GM21717 (cell line): ENCODE results near the gene TIRAP.
"Not testable (repeated sequence)": the region's sequence is repeated elsewhere in the genome, so short reads cannot be mapped to it uniquely, and the experiment has no call there.

Experiments
- ATAC-seq: cut with Tn5 transposase; IDR thresholded peaks from one replicate; pipeline ENCODE4 v1.9.1; 2021; ENCODE audit warnings: mild to moderate bottlenecking, moderate library complexity; ENCODE audit not compliant: unreplicated experiment

Gene TIRAP, protein sequence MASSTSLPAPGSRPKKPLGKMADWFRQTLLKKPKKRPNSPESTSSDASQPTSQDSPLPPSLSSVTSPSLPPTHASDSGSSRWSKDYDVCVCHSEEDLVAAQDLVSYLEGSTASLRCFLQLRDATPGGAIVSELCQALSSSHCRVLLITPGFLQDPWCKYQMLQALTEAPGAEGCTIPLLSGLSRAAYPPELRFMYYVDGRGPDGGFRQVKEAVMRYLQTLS

GRCh38 chr11:126282736-126283591, at the start of gene TIRAP:
Gene TIRAP, plus strand, starts transcription at chr11:126283093. Its CDS starts 7,802 bp downstream, at chr11:126290895.
- ATAC-seq: peak; percentile 65

DNA sequence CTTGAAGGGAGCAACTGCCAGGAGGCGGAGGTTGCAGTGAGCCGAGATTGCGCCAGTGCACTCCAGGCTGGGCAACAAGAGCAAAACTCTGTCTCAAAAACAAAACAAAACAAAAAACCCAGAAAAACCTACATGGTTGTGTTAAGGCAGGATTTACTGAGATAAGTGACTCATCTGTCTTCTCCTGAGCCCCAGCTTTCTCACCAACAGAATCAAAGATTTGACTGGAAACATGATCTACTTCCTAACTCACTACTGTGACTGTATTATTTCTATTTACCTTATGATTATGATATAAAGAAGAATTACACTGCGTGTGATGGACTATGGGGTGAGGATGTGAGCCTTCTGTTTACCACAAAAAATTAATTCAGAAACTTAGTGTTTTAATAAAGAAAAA, 49.5 kb upstream of the TIRAP start:
- no peak for ATAC-seq

DNA sequence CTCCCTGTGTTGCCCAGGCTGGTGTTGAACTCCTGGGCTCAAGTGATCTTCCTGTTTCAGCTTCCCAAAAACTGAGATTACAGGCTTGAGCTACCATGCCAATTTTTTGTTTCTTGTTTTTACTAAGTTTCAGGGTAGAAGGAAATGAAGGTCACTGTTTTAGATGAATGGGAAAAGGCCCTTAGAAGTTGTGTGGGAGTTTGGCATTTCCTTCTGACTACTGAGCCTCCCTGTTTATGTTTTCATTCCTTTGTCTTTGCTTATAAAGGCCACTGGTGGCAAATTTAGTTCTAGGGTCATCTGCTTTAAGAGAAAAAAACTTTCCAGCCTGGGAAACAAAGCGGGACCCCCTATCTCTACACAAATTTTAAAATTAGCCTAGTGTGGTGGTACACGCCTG, 36.3 kb upstream of the TIRAP start:
- ATAC-seq: no peak

GRCh38 chr11:126253265-126253664, 29.6 kb upstream of the TIRAP start:
- ATAC-seq: no peak

DNA sequence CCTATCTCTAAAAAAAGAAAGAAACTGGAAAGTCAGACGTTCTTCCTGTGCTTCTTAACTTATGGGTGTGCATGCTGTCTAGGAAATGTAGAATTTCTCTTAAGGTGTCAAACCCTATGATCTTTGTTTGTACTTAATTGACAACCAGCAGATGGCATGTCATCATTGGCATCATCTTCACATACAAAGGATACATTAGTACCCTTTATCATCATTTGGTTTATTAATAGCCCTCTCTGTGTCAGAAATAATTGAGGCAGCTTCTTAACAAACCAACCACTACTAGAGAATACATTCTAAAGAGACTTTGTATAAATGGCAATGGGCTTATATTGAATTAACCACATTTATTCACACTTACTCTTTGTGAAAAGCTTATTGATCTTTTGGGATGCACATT, 28.1 kb upstream of the TIRAP start:
- ATAC-seq: no peak

DNA sequence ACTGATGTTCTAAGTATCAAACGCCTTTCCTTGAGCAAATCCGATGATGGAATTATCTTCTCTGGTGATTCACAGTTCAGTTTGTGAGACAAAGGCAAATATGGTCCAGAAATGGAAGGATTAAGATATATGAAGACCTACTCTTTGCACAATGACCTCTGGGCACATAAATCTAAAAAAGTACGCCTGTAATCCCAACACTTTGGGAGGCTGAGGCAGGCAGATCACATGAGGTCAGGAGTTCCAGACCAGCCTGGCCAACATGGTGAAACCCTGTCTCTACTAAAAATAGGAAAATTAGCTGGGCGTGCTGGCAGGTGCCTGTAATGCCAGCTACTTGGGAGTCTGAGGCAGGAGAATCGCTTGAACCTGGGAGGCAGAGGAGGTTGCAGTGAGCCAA, 27.4 kb upstream of the TIRAP start:
- not testable (repeated sequence) for ATAC-seq

DNA sequence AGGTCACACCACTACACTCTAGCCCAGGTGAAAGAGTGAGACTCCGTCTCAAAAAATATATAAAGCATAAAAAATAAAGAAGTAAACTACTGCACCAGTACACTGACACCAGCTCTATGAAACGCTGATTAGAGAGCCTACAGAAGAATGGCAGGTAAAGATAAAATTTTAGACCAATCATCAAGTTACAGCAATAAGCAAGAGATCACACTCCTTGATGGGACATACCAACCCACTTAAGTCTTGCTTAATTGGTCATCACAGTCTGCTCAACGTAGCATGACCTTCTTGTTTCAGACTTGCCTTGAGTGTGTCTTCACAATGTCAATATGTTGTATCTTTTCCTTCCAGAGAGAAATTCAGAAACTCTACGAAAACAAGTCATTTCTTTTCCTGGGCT, 26.7 kb upstream of the TIRAP start:
- no peak for ATAC-seq

- ATAC-seq: no peak
Measured at GRCh38 chr11:126257144-126257543, 25.7 kb upstream of the TIRAP start.

DNA sequence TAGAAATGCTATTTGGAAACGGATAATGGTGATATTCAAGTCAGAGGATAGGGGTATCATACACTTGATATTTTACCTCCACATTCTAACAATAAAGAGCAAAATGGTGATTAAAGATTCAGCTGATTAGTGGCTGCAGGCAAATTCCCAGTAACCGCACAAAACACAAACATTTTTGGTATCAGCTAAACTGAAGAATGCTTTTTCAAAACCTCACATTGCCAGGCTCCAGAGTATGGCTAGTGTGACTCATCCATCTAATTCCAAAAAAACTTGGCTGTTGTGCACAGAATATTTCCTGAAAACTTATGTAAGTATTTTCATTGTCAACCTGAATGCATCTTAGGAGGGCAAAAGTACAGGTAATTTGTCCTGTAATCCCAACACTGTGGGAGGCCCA, 25.1 kb upstream of the TIRAP start:
- ATAC-seq: no peak

GRCh38 chr11:126262216-126262615, 20.7 kb upstream of the TIRAP start:
- ATAC-seq: no peak

DNA sequence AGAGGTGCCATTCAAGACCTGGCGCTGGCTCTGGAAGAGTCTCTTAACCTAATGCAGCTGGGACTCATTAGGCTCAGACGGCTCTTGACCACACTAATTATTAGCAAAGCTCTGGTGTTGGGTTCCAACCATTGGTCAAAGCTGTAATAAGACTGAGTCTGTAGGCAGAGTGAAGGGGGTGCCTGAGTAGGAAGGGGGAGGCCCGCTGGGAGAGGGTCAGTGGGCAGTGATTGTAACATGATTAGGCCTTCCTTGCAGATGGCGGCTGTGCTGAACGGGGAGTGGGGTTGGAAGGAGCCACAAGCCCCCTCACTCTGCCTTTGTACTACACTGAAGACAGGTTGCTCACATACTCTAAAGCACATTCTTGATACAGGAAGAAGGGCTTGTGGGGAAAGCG, 19.4 kb upstream of the TIRAP start:
- no peak for ATAC-seq

GRCh38 chr11:126265811-126266210, 17.1 kb upstream of the TIRAP start:
- ATAC-seq: no peak

- ATAC-seq: no peak
Measured at GRCh38 chr11:126267650-126268049, 15.2 kb upstream of the TIRAP start.

DNA sequence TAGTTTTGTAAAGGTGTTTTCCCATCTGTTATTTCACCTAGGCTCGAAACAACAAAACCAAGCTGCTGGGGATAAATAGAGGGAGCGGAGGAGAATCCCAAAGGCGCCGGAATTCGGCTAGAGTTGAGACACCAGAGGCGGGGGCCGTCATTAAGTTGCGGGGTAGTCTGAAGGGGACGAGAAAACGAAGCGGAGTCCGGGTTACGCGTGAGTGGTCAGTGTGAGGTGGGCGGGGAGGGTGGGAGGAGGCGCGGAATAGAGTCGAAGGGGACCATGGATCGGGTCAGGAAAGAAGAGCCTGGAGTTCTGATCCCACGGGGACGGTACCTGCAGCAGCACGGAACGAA, 14.6 kb upstream of the TIRAP start:
- ATAC-seq: no peak

GRCh38 chr11:126268708-126269579, 13.9 kb upstream of the TIRAP start, which contains the start of the genes FOXRED1 and SRPRA:
Gene FOXRED1, plus strand, starts transcription at chr11:126269154. Its CDS starts 53 bp downstream, at chr11:126269207.
Gene SRPRA, minus strand, starts transcription at chr11:126268895. Its CDS starts 91 bp downstream, at chr11:126268804.
- peak; percentile 99 for ATAC-seq

GRCh38 chr11:126277322-126277721, 5.6 kb upstream of the TIRAP start:
- ATAC-seq: no peak

GRCh38 chr11:126277780-126278179, 5.1 kb upstream of the TIRAP start:
- no peak for ATAC-seq

DNA sequence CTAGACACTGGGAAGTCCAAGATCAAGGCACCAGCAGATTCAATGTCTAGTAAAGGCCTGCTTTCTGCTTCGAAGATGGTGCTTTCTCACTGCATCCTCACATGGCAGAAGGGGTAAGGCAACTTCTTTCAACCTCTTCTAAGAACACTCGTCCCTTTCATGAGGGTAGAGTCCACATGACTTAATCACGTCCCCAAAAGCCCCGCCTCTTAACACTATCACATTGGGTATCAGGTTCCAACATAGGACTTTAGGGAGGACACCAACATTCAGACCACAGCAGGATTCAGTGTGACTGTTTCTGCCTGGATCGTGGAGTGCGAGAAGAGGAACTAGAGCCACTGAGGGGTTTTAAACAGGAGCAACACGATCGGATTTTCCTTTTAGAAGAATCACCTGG, 3.7 kb upstream of the TIRAP start:
- no peak for ATAC-seq

DNA sequence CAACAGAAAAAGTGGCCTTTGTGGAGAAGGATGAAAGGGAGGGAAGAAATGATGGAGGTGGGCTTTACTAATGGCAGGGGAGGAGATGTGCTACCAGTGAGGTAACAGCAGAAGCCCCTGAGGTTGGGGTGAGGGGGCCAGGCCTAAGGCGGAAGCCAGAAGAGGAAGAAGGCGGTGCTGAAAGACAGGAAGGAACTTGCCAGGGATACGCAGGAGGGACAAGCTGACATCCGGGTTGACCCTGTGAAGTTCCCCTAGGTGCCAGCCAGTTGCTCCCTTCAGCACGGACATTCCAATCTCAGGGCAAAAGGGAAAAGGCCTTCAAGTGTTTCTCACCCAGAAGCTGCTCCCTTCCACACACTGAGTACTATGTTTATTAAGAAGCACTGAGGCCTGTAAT, 2.3 kb upstream of the TIRAP start:
- ATAC-seq: no peak

GRCh38 chr11:126281245-126281644, 1.6 kb upstream of the TIRAP start:
- no peak for ATAC-seq

DNA sequence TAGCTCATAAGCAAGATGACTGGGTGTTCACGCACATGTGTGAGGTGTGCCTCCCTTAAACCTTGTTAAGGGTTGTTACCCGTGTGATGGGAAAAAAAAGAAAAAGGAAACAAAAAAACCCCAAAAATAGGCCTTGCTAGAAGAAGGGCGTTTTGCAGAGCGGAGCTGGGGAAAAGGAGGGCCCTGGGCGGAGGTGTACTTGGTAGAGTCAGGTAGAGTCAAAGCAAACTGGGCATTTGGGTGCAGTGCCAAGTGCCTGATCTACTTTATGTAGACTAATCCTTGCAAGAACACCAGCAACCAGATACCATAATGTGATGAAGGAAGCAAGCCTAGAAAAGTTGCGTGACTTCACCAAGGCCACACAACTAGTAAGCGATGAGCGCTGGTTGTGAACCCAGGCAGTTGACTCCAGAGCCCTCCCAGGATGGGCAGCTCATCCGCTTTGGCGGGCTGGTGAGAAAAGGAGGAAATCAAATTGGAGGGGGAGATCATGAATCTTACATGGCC, 1.2 kb upstream of the TIRAP start:
- no peak for ATAC-seq
